ENCODE results near the gene PPP1R14D.
A peak's percentile ranks its signal among the peaks of the same experiment; 100 is the strongest.

DNA sequence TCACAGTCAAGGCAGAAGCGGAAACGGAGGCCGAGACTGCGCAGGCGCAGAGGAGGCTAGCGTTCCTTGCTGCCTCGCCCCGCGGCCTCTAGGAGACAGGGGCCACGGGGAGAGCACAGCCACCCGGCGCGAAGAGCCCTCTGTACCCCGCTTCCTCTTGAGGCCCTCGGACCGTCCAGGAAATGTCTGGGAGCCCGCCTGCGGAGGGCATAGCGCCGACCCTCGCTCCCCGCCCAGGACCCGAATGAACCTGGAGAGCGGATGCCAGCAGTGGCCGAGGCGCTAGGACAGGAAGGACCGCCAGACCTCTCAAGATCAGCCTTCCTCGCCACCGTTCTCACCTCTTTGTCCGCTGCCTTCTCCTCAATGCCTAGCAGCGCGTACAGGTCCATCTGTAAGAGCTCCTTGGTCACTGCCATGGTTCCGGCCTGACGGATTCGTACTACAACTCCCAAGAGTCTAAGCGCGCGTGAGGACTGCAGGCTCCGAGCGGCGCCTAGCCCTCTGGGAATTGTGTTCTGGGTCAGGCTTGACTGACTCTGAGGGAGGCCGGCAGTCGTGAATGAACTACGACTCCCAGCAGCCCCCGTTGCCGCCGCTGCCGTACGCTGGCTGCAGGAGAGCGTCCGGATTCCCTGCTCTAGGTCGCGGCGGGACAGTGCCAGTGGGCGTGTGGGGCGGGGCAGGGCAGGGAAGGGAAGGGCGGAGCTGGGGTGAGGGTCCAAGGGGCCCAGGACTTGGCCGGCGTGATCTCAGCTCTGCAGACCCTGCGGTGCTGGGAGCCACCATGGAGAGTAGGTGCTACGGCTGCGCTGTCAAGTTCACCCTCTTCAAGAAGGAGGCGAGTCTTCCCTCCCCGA lies 21.2 kb downstream of the PPP1R14D start, which contains the start of the genes DNAJC17 and ZFYVE19:
- TF ChIP-seq EZH2 (IDR thresholded peaks at IDR 0.05; ENCODE audit: low read depth, low read length, severe bottlenecking) = no peak
- TF ChIP-seq CTCF (IDR thresholded peaks at IDR 0.05; ENCODE audit: control extremely low read depth in 1 of 3, insufficient read depth in 1 of 3, low read depth in 1 of 3, low read length in 3 of 3) = peak in 1 of 3 experiments; percentile 9; a peak in 1 of 4 replicates
- no peak for TF ChIP-seq TEAD4 (IDR thresholded peaks at IDR 0.05; ENCODE audit: low read depth, low read length)
- TF ChIP-seq GABPA (IDR thresholded peaks at IDR 0.05; ENCODE audit: borderline replicate concordance, insufficient read depth, low read length) = no peak
- no peak; a peak in 1 of 3 replicates for TF ChIP-seq POLR2A (IDR thresholded peaks at IDR 0.05; ENCODE audit: control extremely low read depth in 1 of 2, low read depth in 2 of 2, low read length in 2 of 2)
- peak; percentile 90 for TF ChIP-seq CREB1 (IDR thresholded peaks at IDR 0.05)
- TF ChIP-seq RFX5 (IDR thresholded peaks at IDR 0.05; ENCODE audit: borderline replicate concordance, low read depth, low read length) = no peak
- TF ChIP-seq POLR2AphosphoS5 (IDR thresholded peaks at IDR 0.05; ENCODE audit: low read depth, low read length) = 0 out of 2 replicates have a peak, but pooled peaks have one; percentile 7
- TF ChIP-seq CHD1 (IDR thresholded peaks at IDR 0.05; ENCODE audit: low read depth, low read length) = no peak
